Naive thymus-derived CD4-positive, alpha-beta T cell (primary cell): Measurements from ENCODE around the gene NEK10. TPM values are rescaled to one million over a fixed set of nuclear protein-coding genes. Genes with fewer than 3 reads are reported as not detected.

ENCODE experiments used
- ATAC-seq: fragments of 150-1000 bp; cut with Tn5 transposase; 2 replicates; pipeline ENCODE4 v1.10.0; 2021; ENCODE audit warnings: mild to moderate bottlenecking, moderate library complexity
- CTCF ChIA-PET: fragments of 350-600 bp; sonication (Branson Sonifier 250); formaldehyde crosslinking; loops from one replicate; lab custom pipeline; 2021; ENCODE audit warnings: antibody characterized with exemption; lab: Charles Lee
- POLR2A ChIA-PET: fragments of 350-600 bp; sonication (Branson Sonifier 250); formaldehyde crosslinking; loops from one replicate; lab custom pipeline; 2021; ENCODE audit warnings: antibody characterized with exemption, inconsistent platforms; lab: Charles Lee
- DNase-seq, 9 donors: peaks; one replicate each; pipeline versions ENCODE4 v3.0.0 to v3.0.0-alpha.2; 2020 to 2022; ENCODE audit warnings: mixed read lengths in 1 of 9
- H3K27ac ChIP-seq: one replicate; pipeline ENCODE4 v1.7.0; 2013; ENCODE audit warnings: mild to moderate bottlenecking, low read depth, low read length, moderate library complexity
- H3K27me3 ChIP-seq, 2 donors: one replicate each; pipeline ENCODE4 v1.7.0; 2013; ENCODE audit warnings: low read length in 2 of 2, mild to moderate bottlenecking in 2 of 2, moderate library complexity in 2 of 2; ENCODE audit not compliant: control insufficient read depth in 2 of 2, insufficient read depth in 2 of 2
- H3K36me3 ChIP-seq, 3 experiments: 1 replicate in 2 of 3; 2 replicates in 1 of 3; pipeline ENCODE4 v1.7.0; 2013; ENCODE audit warnings: low read length in 3 of 3, mild to moderate bottlenecking in 3 of 3, moderate library complexity in 1 of 3; ENCODE audit not compliant: insufficient read depth in 3 of 3, control insufficient read depth in 2 of 3
- H3K4me1 ChIP-seq, 2 donors: one replicate each; pipeline ENCODE4 v1.7.0; 2013; ENCODE audit warnings: low read length in 2 of 2, mild to moderate bottlenecking in 2 of 2, moderate library complexity in 1 of 2; ENCODE audit not compliant: control insufficient read depth in 2 of 2, insufficient read depth in 2 of 2
- H3K4me3 ChIP-seq: 2 replicates; pipeline ENCODE4 v1.7.0; 2013; ENCODE audit warnings: mild to moderate bottlenecking, low read length
- H3K9me3 ChIP-seq, 3 experiments: 1 replicate in 2 of 3; 2 replicates in 1 of 3; pipeline ENCODE4 v1.7.0; 2013; ENCODE audit warnings: low read length in 3 of 3; ENCODE audit not compliant: control insufficient read depth in 2 of 3
- H3K27ac Mint-ChIP-seq, 9 donors: one replicate each; pipeline ENCODE4 v1.8.0; 2020 to 2022; ENCODE audit warnings: mixed read lengths in 9 of 9, mild to moderate bottlenecking in 8 of 9, moderate library complexity in 5 of 9, inconsistent platforms in 2 of 9
- H3K27me3 Mint-ChIP-seq, 5 donors: one replicate each; pipeline ENCODE4 v1.8.0; 2021 to 2022; ENCODE audit warnings: mixed read lengths in 5 of 5, mild to moderate bottlenecking in 1 of 5
- H3K36me3 Mint-ChIP-seq, 5 donors: one replicate each; pipeline ENCODE4 v1.8.0; 2020 to 2022; ENCODE audit warnings: mixed read lengths in 5 of 5, mild to moderate bottlenecking in 3 of 5, inconsistent platforms in 1 of 5
- H3K4me1 Mint-ChIP-seq, 7 donors: one replicate each; pipeline ENCODE4 v1.8.0; 2020 to 2022; ENCODE audit warnings: mixed read lengths in 7 of 7, mild to moderate bottlenecking in 3 of 7, inconsistent platforms in 1 of 7
- H3K4me3 Mint-ChIP-seq, 10 donors: one replicate each; pipeline ENCODE4 v1.8.0; 2020 to 2022; ENCODE audit warnings: mild to moderate bottlenecking in 10 of 10, mixed read lengths in 10 of 10, moderate library complexity in 6 of 10, inconsistent platforms in 2 of 10
- H3K9me3 Mint-ChIP-seq, 11 donors: one replicate each; pipeline ENCODE4 v1.8.0; 2020 to 2022; ENCODE audit warnings: mixed read lengths in 11 of 11, mild to moderate bottlenecking in 4 of 11, inconsistent platforms in 1 of 11, moderate library complexity in 1 of 11
- intact Hi-C, 2 donors: fragments of 100-400 bp; cut with micrococcal nuclease; formaldehyde crosslinking; loops; one replicate each; pipeline ENCODE4 v1.15.1; 2023
- polyA plus RNA-seq, 2 donors: library from polyadenylated mRNA; unstranded; fragments of 300-500 nt; fragmentation: Illumina TruSeq; gene quantifications; one replicate each; pipeline ENCODE4 v1.2.3, GENCODE V29; 2021
- total RNA-seq, 6 experiments: library from RNA in 5 of 6; stranded (reverse) in 5 of 6; gene quantifications; 1 replicate in 5 of 6; 2 replicates in 1 of 6; pipeline ENCODE4 v1.2.3 and lab custom pipeline; 2021 to 2026

NEK10 gene
- total and polyA plus RNA-seq, 7 experiments from 2014 or later: 0.64 to 2.0 (median 0.95) TPM; not detected in 2

GRCh38 chr3:27060336-27060735 is 308.8 kb downstream of the NEK10 start:
- POLR2A ChIA-PET: no interaction called here
- Histone ChIP-seq H3K27ac (no peak overlapping the region), H3K4me1 (no peaks in the 10 kb centered on the region), H3K9me3 (no peaks in the 10 kb centered on the region), H3K36me3 (no peaks in the 10 kb centered on the region), H3K4me3 (no peak overlapping the region), H3K27me3 (no peaks in the 10 kb centered on the region)
- DNase-seq: no peak
- Mint-ChIP-seq H3K9me3 (peaks cover 2 to 14% (median 7%) of the 10 kb centered on the region in 11 donors), H3K36me3 (no peaks in the 10 kb centered on the region), H3K4me3 (no peak overlapping the region), H3K4me1 (no peaks in the 10 kb centered on the region), H3K27ac (no peak overlapping the region), H3K27me3 (peaks cover 0 to 10% (median 6%) of the 10 kb centered on the region in 5 donors)
- no peak for ATAC-seq
- CTCF ChIA-PET: no interaction called here
- intact Hi-C loops: no loop called here

Other genes with a start within 250 kb of the NEK10 start
- 10 to 100 TPM; 34.9 to 69.1 (median 41.5) TPM for gene SLC4A7, start 115.0 kb upstream of the NEK10 start, total RNA-seq
- 10 to 100 TPM in 1 of 2 donors, 1 to 10 TPM in 1; 9.3 to 10.8 TPM for gene SLC4A7, start 115.0 kb upstream of the NEK10 start, polyA plus RNA-seq